ENCODE results near the gene ALDH5A1.

ALDH5A1 gene

GRCh38 chr6:24551139-24551538 lies 56.4 kb downstream of the ALDH5A1 start:
- Histone ChIP-seq H2BK15ac (replicated peaks; ENCODE audit: low read depth) (no peak overlapping the region), H2BK5ac (ENCODE audit: low read length) (no peak overlapping the region), H4K8ac (ENCODE audit: low read depth, low read length) (no peak overlapping the region), H3K56ac (ENCODE audit: low read length) (no peak overlapping the region), H3K79me2 (ENCODE audit: control insufficient read depth, insufficient read depth, low read length) (no peaks in the 10 kb centered on the region), H3K4me1 (ENCODE audit: control insufficient read depth, low read depth, low read length) (no peaks in the 10 kb centered on the region), H3K4me3 (ENCODE audit: low read length) (no peak overlapping the region), H3K27ac (ENCODE audit: low read depth, low read length) (no peak overlapping the region), H3K79me1 (ENCODE audit: low read length) (no peaks in the 10 kb centered on the region), H3K27me3 (ENCODE audit: insufficient read depth, low read length, poor library complexity) (no peaks in the 10 kb centered on the region), H3K4me2 (ENCODE audit: low read length) (no peak overlapping the region), H3K18ac (ENCODE audit: low read length) (no peak overlapping the region), H3K9ac (ENCODE audit: low read length) (no peak overlapping the region), H4K5ac (ENCODE audit: low read length) (no peak overlapping the region), H3K4ac (ENCODE audit: low read depth, low read length) (no peak overlapping the region), H2AK5ac (ENCODE audit: low read length) (no peak overlapping the region), H3K36me3 (ENCODE audit: control insufficient read depth, insufficient read depth, low read length) (no peaks in the 10 kb centered on the region), H3K23ac (ENCODE audit: low read length) (no peak overlapping the region), H2BK120ac (ENCODE audit: low read depth, low read length) (no peak overlapping the region)
- no CpG with 5 or more reads among the region's 5 CpGs for WGBS (ENCODE audit: extremely low coverage, insufficient coverage, low lambda C conversion rate)
- DNase-seq = no peak

GRCh38 chr6:24554474-24554873 lies 59.7 kb downstream of the ALDH5A1 start:
- no peak overlapping the region for H4K5ac ChIP-seq (ENCODE audit: low read length)
- no peak overlapping the region for H3K18ac ChIP-seq (ENCODE audit: low read length)
- no peaks in the 10 kb centered on the region for H3K27me3 ChIP-seq (ENCODE audit: insufficient read depth, low read length, poor library complexity)
- DNase-seq = no peak
- no peak overlapping the region for H3K9ac ChIP-seq (ENCODE audit: low read length)
- H3K4ac ChIP-seq (ENCODE audit: low read depth, low read length) = no peak overlapping the region
- no peak overlapping the region for H2BK15ac ChIP-seq (replicated peaks; ENCODE audit: low read depth)
- H3K23ac ChIP-seq (ENCODE audit: low read length) = no peak overlapping the region
- H4K8ac ChIP-seq (ENCODE audit: low read depth, low read length) = no peak overlapping the region
- no peak overlapping the region for H3K4me2 ChIP-seq (ENCODE audit: low read length)
- H3K79me2 ChIP-seq (ENCODE audit: control insufficient read depth, insufficient read depth, low read length) = no peaks in the 10 kb centered on the region
- no peak overlapping the region for H3K4me3 ChIP-seq (ENCODE audit: low read length)
- no peaks in the 10 kb centered on the region for H3K79me1 ChIP-seq (ENCODE audit: low read length)
- H2BK5ac ChIP-seq (ENCODE audit: low read length) = no peak overlapping the region
- H2BK120ac ChIP-seq (ENCODE audit: low read depth, low read length) = no peak overlapping the region
- no peak overlapping the region for H3K56ac ChIP-seq (ENCODE audit: low read length)
- no CpG with 5 or more reads among the region's 1 CpG for WGBS (ENCODE audit: extremely low coverage, insufficient coverage, low lambda C conversion rate)
- no peak overlapping the region for H3K27ac ChIP-seq (ENCODE audit: low read depth, low read length)
- H2AK5ac ChIP-seq (ENCODE audit: low read length) = no peak overlapping the region
- H3K4me1 ChIP-seq (ENCODE audit: control insufficient read depth, low read depth, low read length) = no peaks in the 10 kb centered on the region
- H3K36me3 ChIP-seq (ENCODE audit: control insufficient read depth, insufficient read depth, low read length) = no peaks in the 10 kb centered on the region

DNA sequence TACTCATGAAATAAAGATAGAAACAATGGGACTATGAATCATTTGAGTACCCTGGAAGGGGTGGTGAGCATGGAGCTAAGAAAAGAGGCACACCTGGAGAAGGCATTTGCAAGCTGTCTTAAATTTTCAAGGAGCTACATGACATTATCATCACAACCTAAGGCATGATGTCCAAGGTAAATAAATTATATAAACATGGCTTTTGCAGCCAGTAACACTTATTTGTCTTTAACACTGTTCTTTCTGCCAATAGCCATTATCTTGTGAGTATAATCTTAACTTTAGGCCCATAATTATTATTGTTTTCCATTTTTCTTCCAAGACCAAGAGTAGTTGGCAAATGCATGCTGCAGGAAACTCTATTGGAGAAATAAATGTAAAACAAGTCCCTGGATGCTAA lies 63.7 kb downstream of the ALDH5A1 start:
- H4K5ac ChIP-seq (ENCODE audit: low read length) = no peak overlapping the region
- H3K23ac ChIP-seq (ENCODE audit: low read length) = no peak overlapping the region
- H3K79me2 ChIP-seq (ENCODE audit: control insufficient read depth, insufficient read depth, low read length) = no peaks in the 10 kb centered on the region
- H3K56ac ChIP-seq (ENCODE audit: low read length) = no peak overlapping the region
- no peaks in the 10 kb centered on the region for H3K79me1 ChIP-seq (ENCODE audit: low read length)
- no peak overlapping the region for H3K18ac ChIP-seq (ENCODE audit: low read length)
- H2BK15ac ChIP-seq (replicated peaks; ENCODE audit: low read depth) = no peak overlapping the region
- H3K4me1 ChIP-seq (ENCODE audit: control insufficient read depth, low read depth, low read length) = no peaks in the 10 kb centered on the region
- no peak overlapping the region for H2AK5ac ChIP-seq (ENCODE audit: low read length)
- H2BK120ac ChIP-seq (ENCODE audit: low read depth, low read length) = no peak overlapping the region
- H4K8ac ChIP-seq (ENCODE audit: low read depth, low read length) = no peak overlapping the region
- no peak overlapping the region for H3K4me3 ChIP-seq (ENCODE audit: low read length)
- no peak overlapping the region for H3K9ac ChIP-seq (ENCODE audit: low read length)
- no peak overlapping the region for H2BK5ac ChIP-seq (ENCODE audit: low read length)
- H3K27ac ChIP-seq (ENCODE audit: low read depth, low read length) = no peak overlapping the region
- H3K36me3 ChIP-seq (ENCODE audit: control insufficient read depth, insufficient read depth, low read length) = no peaks in the 10 kb centered on the region
- no peak overlapping the region for H3K4me2 ChIP-seq (ENCODE audit: low read length)
- H3K27me3 ChIP-seq (ENCODE audit: insufficient read depth, low read length, poor library complexity) = no peaks in the 10 kb centered on the region
- H3K4ac ChIP-seq (ENCODE audit: low read depth, low read length) = no peak overlapping the region
- DNase-seq = no peak

DNA sequence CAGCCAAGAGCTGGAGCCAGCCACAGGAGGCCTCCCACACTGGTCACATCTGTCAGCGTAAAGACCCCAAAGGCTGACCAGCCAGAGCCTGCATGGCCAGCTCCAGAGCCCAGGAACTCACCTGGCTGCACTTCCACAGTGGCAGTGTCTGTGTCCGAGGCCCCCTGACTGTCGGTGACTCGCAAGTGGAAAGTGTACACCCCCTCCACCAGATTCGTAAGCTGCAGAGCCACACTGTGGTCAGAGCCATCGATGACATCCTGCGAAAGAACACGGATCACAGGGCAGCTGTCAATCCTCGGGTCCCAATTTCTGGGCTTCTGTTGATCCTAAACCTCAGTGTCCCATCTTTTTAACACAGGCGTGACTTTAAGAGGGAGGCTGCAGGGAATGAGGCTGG lies 69.3 kb downstream of the ALDH5A1 start:
- Histone ChIP-seq H3K4me1 (ENCODE audit: control insufficient read depth, low read depth, low read length) (no peaks in the 10 kb centered on the region), H3K4me2 (ENCODE audit: low read length) (no peak overlapping the region), H3K56ac (ENCODE audit: low read length) (no peak overlapping the region), H3K27me3 (ENCODE audit: insufficient read depth, low read length, poor library complexity) (no peaks in the 10 kb centered on the region), H4K8ac (ENCODE audit: low read depth, low read length) (no peak overlapping the region), H3K23ac (ENCODE audit: low read length) (no peak overlapping the region), H3K79me2 (ENCODE audit: control insufficient read depth, insufficient read depth, low read length) (no peaks in the 10 kb centered on the region), H3K4me3 (ENCODE audit: low read length) (no peak overlapping the region), H3K18ac (ENCODE audit: low read length) (no peak overlapping the region), H3K9ac (ENCODE audit: low read length) (no peak overlapping the region), H2BK5ac (ENCODE audit: low read length) (no peak overlapping the region), H2AK5ac (ENCODE audit: low read length) (no peak overlapping the region), H3K27ac (ENCODE audit: low read depth, low read length) (no peak overlapping the region), H4K5ac (ENCODE audit: low read length) (no peak overlapping the region), H3K4ac (ENCODE audit: low read depth, low read length) (no peak overlapping the region), H3K79me1 (ENCODE audit: low read length) (no peaks in the 10 kb centered on the region), H2BK15ac (replicated peaks; ENCODE audit: low read depth) (no peak overlapping the region), H2BK120ac (ENCODE audit: low read depth, low read length) (no peak overlapping the region), H3K36me3 (ENCODE audit: control insufficient read depth, insufficient read depth, low read length) (no peaks in the 10 kb centered on the region)
- no CpG with 5 or more reads among the region's 10 CpGs for WGBS (ENCODE audit: extremely low coverage, insufficient coverage, low lambda C conversion rate)
- DNase-seq = no peak

GRCh38 chr6:24565196-24565595 lies 70.4 kb downstream of the ALDH5A1 start:
- no peak overlapping the region for H2BK5ac ChIP-seq (ENCODE audit: low read length)
- no peaks in the 10 kb centered on the region for H3K36me3 ChIP-seq (ENCODE audit: control insufficient read depth, insufficient read depth, low read length)
- no peak overlapping the region for H3K9ac ChIP-seq (ENCODE audit: low read length)
- no peak overlapping the region for H3K27ac ChIP-seq (ENCODE audit: low read depth, low read length)
- H4K5ac ChIP-seq (ENCODE audit: low read length) = no peak overlapping the region
- H3K79me2 ChIP-seq (ENCODE audit: control insufficient read depth, insufficient read depth, low read length) = no peaks in the 10 kb centered on the region
- H2BK15ac ChIP-seq (replicated peaks; ENCODE audit: low read depth) = no peak overlapping the region
- no peak overlapping the region for H3K56ac ChIP-seq (ENCODE audit: low read length)
- H3K4ac ChIP-seq (ENCODE audit: low read depth, low read length) = no peak overlapping the region
- no peak overlapping the region for H3K4me2 ChIP-seq (ENCODE audit: low read length)
- DNase-seq = no peak
- no CpG with 5 or more reads among the region's 9 CpGs for WGBS (ENCODE audit: extremely low coverage, insufficient coverage, low lambda C conversion rate)
- H3K79me1 ChIP-seq (ENCODE audit: low read length) = no peaks in the 10 kb centered on the region
- no peak overlapping the region for H2AK5ac ChIP-seq (ENCODE audit: low read length)
- no peak overlapping the region for H3K4me3 ChIP-seq (ENCODE audit: low read length)
- peaks cover 2% of the 10 kb centered on the region for H3K4me1 ChIP-seq (ENCODE audit: control insufficient read depth, low read depth, low read length)
- H2BK120ac ChIP-seq (ENCODE audit: low read depth, low read length) = no peak overlapping the region
- H4K8ac ChIP-seq (ENCODE audit: low read depth, low read length) = no peak overlapping the region
- H3K18ac ChIP-seq (ENCODE audit: low read length) = no peak overlapping the region
- H3K23ac ChIP-seq (ENCODE audit: low read length) = no peak overlapping the region
- no peaks in the 10 kb centered on the region for H3K27me3 ChIP-seq (ENCODE audit: insufficient read depth, low read length, poor library complexity)

DNA sequence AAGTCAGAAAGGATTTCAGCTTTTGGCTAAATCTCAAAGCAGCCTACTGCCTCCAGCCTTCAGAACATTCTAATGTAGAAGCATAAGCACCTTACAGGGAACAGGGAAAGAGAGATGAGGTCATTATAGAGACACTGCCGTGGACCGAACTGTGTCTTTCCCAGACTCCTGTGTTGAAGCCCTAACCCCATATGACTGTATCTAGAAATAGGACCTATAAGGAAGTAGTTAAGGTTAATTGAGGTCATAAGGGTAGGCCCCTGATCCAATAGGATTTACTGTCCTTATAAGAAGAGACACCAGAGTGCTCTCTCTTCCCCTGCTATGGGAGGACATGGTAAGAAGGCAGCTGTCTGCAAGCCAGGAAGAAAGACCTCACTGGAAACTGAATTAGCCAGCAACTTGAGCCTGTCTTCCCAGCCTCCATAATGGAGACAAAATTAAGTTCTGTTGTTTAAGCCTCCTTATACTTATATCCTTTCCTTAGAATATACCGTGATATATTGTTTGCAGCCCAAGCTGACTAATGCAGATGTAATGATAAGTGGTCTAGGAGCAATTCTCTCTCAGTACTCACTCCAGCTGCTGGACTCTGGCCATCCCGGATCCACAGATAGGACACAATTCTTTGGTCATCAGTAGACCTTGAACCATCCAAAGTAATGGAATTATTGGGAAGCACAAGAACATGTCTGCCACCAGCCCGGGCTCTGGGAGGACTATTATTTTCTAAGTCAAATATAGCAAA lies 71.4 kb downstream of the ALDH5A1 start:
- whole genome bisulfite sequencing (ENCODE audit: extremely low coverage, insufficient coverage, low lambda C conversion rate) = no CpG with 5 or more reads among the region's 5 CpGs
- H3K4me1 ChIP-seq (ENCODE audit: control insufficient read depth, low read depth, low read length) = peaks cover 2% of the 10 kb centered on the region
- no peak overlapping the region for H2BK15ac ChIP-seq (replicated peaks; ENCODE audit: low read depth)
- no peak overlapping the region for H3K27ac ChIP-seq (ENCODE audit: low read depth, low read length)
- no peaks in the 10 kb centered on the region for H3K79me1 ChIP-seq (ENCODE audit: low read length)
- H3K4ac ChIP-seq (ENCODE audit: low read depth, low read length) = no peak overlapping the region
- H3K18ac ChIP-seq (ENCODE audit: low read length) = no peak overlapping the region
- no peak overlapping the region for H2AK5ac ChIP-seq (ENCODE audit: low read length)
- no peak overlapping the region for H3K23ac ChIP-seq (ENCODE audit: low read length)
- no peaks in the 10 kb centered on the region for H3K79me2 ChIP-seq (ENCODE audit: control insufficient read depth, insufficient read depth, low read length)
- H3K36me3 ChIP-seq (ENCODE audit: control insufficient read depth, insufficient read depth, low read length) = no peaks in the 10 kb centered on the region
- H4K8ac ChIP-seq (ENCODE audit: low read depth, low read length) = no peak overlapping the region
- H2BK120ac ChIP-seq (ENCODE audit: low read depth, low read length) = no peak overlapping the region
- DNase-seq = no peak
- no peak overlapping the region for H3K4me3 ChIP-seq (ENCODE audit: low read length)
- no peaks in the 10 kb centered on the region for H3K27me3 ChIP-seq (ENCODE audit: insufficient read depth, low read length, poor library complexity)
- H3K4me2 ChIP-seq (ENCODE audit: low read length) = no peak overlapping the region
- no peak overlapping the region for H3K9ac ChIP-seq (ENCODE audit: low read length)
- H4K5ac ChIP-seq (ENCODE audit: low read length) = no peak overlapping the region
- H3K56ac ChIP-seq (ENCODE audit: low read length) = no peak overlapping the region
- H2BK5ac ChIP-seq (ENCODE audit: low read length) = no peak overlapping the region

Measured in mesendoderm (in vitro differentiated cells).